ENCODE measurements around the gene FOXO3.
"Not testable (repeated sequence)": the region's sequence is repeated elsewhere in the genome, so short reads cannot be mapped to it uniquely, and the experiment has no call there.

The FOXO3 gene

GRCh38 chr6:108556250-108556649, 4.5 kb upstream of the FOXO3 start:
- DNase-seq, result no peak

- DNase-seq, result no peak
These were observed 3.7 kb upstream of the FOXO3 start for GRCh38 chr6:108556866-108557493.

DNA sequence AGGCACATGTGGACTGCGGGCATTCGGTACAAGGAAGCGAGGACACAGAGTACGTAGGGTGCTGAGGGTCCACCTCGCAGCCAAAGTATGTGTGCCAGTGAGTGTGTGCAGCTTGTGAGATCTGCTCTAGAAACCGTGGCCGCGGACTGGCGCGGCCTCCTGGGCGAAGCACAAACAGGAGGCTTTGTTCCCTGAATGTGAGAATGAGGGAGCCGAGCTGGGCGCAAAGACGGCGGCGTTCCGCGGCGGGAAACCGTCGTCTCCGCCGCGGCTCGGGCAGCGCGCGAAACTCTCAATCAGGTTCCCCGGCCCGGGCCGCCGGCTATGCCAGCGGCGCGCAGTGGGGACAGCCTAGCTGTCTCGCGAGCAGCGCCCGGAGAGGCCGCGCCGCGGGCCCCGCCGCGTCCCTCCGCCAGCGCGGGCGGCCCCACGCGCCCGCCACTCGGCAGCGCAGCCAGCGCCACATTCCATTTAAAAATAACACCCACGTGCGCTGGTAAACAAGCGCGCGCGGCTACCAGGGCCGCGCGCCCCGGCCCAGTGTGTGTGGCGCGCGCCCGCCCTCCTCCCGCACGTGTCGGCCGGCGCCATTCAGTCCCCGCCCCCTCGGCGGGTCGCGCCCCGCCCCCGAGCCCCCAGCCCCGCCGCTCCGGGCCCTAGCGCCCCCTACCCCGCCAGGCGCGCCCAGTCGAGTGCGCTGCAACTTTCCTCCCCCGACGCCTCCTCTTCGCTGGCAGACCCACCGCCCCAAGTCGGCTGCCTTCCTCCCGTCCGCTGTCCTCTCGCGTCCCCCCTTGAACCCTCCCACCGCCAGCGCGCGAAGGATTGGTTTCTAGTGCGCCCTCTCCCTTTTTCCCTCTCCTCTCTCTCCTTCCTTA, 3.0 kb upstream of the FOXO3 start:
- peak; percentile 57 for DNase-seq

GRCh38 chr6:108558372-108559096, 2.2 kb upstream of the FOXO3 start:
- DNase-seq, result peak; percentile 88 to 89

DNA sequence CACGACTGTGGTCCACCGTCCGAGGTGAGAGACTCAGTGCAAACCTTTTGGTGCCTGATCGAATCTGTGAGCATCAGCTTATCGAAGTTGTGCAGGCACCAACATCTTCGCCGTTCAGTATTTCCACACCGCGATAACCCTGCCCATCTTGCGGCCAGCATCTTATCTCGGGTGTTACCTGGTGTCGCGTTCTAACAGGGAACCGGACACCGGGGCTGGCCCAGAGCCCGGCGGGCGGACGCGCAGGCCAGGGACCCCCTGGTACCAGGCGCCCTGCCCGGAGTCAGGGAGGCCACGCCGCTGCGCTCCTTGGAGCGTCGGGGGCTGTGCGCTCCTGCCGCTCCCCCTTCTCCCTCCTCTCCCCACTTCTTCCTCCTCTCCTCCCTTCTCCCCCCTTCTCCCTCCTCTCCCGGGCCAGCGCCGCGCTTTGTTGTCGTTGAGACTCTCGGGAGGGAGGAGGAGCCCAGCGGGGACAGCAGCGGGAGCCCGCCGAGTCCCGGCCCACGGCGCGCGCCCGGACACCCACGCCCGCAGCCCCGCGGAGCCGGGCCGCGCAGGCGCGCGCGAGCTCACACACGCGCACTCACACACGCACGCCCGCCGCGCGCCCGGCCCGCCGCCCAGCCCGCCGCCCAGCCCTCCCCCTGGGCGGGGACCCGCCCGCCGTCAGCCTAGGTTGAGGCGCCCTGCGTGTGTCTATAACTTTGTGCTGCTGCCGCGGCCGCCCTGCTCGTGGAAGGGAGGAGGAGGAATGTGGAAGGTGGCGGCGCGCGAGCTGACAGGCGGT, 1.4 kb upstream of the FOXO3 start:
- peak; percentile 68 to 70 for DNase-seq

DNA sequence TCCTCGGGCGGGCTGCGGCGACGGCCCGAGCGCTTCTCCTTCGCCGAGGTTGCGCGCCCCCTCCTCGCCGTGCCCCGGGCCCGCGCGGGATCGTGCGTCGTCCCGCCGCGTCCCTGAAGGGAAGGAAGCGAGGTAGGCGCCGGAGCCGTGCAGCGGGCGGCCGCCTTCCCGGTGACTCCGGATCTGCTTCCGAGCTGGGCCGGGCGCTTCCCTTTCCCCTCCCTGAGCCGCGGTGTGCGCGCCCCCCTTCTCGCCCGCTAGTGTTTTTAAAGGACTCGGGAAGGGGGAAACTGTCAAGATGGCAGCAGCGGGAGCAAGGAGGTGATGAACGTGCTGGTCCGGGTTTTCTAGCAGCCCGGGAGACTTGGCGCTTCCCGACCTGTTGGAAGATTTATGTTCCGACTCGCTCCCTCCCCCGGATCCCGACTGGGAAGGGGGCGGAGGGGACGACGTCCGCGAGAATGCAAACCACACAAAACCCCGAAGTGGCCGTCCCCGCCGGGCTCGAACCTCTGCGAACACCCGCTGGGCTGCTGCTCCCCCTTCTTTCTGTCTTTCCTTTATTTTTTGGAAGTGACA, 744 bp upstream of the FOXO3 start:
- no peak for DNase-seq

DNA sequence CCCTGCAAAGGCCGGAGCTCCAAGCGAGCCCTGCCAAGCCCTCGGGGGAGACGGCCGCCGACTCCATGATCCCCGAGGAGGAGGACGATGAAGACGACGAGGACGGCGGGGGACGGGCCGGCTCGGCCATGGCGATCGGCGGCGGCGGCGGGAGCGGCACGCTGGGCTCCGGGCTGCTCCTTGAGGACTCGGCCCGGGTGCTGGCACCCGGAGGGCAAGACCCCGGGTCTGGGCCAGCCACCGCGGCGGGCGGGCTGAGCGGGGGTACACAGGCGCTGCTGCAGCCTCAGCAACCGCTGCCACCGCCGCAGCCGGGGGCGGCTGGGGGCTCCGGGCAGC, 561 bp downstream of the FOXO3 start:
- DNase-seq, result not testable (repeated sequence)

- DNase-seq, result no peak
These were observed 1.2 kb downstream of the FOXO3 start for GRCh38 chr6:108561742-108562502.

- DNase-seq, result no peak
These were observed 1.8 kb downstream of the FOXO3 start for GRCh38 chr6:108562503-108562993.

GRCh38 chr6:108563292-108563691, 2.6 kb downstream of the FOXO3 start:
- no peak for DNase-seq

- DNase-seq, result no peak
These were observed 3.5 kb downstream of the FOXO3 start for GRCh38 chr6:108564178-108564577.

GRCh38 chr6:108565091-108565766, 4.5 kb downstream of the FOXO3 start:
- no peak for DNase-seq

DNA sequence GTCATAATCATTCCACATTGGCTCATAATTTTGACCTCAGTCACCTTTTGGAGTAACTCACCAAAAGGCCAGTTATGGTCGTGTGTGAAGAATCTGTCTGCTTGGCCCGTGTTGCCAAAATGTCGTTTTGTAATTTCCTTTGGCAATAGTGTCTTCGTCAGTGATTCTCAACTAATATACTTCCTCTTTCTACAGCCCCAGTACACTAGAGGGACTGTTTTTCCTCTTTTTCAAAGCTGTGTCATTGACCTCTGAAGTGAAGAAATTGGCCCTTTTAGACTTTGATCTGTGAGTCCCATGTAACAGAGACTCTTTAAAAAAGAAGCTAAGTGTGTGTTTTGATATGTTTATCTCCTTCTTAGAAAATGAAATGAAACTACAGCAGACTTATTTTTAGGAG, 5.2 kb downstream of the FOXO3 start:
- no peak for DNase-seq

DNA sequence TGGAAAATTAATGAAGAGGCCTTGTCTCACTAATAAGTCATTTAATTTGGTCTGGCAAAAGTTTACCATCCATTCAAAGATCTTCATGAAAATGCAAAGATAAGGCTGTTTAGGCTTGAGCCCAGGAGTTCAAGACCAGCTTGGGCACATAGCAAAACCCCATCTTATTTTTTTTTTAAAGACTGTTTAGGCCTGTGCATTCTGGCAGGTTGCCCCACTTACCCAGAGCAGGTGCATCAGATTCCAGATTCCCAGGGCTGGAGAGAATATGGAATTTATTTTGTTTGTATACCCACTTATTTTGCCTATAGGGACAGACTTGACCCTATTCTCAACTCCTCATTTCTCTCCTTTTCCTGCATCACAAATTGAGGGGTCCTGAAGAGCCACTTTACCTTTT, 5.7 kb downstream of the FOXO3 start:
- no peak for DNase-seq

- DNase-seq, result no peak
These were observed 7.4 kb downstream of the FOXO3 start for GRCh38 chr6:108568101-108568500.

DNA sequence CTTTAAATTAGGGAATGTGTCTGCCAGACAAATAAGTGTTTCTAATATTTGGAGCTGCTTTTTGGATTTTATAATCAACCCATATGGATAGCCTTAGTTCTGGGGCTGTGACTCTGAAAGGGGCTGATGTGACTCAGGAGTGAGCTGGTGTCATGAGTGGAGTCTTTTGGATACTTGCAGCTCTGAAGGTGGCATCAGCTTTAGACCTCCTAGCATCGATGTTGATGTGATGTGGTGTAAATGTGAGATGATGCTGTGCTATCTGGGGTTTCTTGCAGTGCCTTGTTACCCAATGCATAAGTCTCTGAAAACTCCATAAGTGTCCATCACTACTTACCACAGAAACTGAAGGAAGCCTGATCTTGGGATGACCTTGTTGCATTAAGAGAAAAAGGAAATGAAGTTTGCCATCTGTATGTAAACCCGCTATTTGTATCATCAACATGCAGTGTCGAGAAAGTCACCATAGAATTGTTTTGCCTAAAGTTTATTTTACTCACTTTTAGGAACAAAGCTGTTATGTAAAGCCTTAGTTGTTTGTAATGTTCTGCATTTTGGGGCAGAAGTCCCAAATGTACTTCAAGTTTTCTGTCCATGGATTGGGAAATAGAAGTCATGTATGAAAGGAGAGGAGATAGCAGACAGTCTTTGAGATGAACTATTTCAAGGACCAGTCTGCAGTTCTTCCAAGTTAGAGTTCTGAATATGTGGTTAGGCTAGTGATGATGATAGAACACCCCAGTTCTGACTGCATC, 8.0 kb downstream of the FOXO3 start:
- DNase-seq, result no peak

GRCh38 chr6:108570517-108570916, 9.8 kb downstream of the FOXO3 start:
- DNase-seq, result no peak

DNA sequence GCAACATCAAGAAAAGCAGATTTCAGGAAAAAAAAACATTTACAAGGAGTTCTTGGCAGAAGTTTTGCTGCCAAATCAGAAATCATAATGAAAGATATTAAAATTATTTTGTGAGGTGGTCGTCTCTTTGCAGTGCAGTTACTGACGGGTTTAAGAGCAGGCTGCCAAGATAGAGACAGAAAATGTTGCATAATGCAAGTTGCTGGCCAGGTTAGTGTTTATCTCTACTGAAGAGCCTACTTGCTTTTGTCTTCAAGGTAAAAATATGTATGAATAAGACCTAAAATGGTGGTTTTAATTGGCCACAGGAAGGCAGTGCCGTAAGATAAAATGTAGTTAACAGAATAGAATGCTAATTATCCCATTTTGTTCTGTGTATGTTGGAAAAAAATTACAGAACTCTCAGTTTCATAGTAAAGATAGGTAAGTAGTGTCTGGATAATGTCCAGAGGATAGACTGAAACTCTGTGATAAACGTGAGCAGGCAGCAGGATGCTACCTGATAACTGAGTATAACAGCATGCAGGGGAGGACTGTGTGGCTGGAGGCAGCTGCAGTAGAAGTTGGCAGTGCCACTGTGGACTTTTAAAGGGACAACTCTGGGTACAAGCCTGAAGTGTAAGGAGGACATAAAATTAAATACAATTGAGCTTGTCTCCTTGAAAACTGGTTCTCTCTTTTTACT, 13.9 kb downstream of the FOXO3 start:
- DNase-seq, result no peak

DNA sequence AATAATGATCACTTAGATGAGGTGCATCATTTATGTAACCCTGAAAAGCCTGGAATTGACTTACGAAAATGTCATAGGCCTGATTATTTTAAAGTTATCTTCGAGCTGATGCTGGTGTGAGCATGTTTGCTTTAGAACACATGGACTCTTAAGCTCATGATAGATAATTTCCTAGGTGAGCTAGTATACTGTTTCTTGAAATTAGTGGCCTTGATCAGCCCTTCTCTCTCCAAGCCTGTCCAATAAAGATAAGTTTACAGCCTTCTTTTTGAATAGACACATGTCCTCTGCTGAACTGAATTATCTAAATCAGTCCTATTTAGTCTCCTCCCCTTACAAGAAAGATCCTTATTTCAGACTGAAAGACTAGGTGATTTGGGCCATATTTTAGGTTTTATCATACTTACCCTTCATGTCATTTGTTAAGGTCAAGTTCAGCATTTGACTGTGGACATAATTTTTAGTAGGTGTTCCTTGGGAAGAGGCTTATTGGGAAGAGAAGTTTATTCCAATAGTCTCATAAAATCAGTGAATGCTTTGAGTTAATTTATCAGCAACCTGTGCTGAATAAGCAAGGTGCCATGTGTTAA, 15.3 kb downstream of the FOXO3 start:
- DNase-seq, result no peak

Data from stimulated activated CD4-positive, alpha-beta T cell treated with anti-CD3 and anti-CD28 coated beads, Interleukin-2, amount 100 ng/mL, for 48 hours (primary cell).